Testis (tissue), 2 donors: Measurements from ENCODE around the gene DACT3.

Experiments
- CTCF ChIP-seq, 3 experiments: fragments of 450-650 bp in 2 of 3; fragments of 200-600 bp in 1 of 3; sonication (generic) in 1 of 3; IDR thresholded peaks; one replicate each; pipeline ENCODE4 v1.5.1; 2016 to 2019; ENCODE audit warnings: antibody characterized with exemption in 3 of 3, mild to moderate bottlenecking in 2 of 3, moderate library complexity in 1 of 3
- POLR2A ChIP-seq: fragments of 450-650 bp; IDR thresholded peaks from one replicate; pipeline ENCODE4 v1.6.1; 2017; ENCODE audit warnings: antibody characterized with exemption, mild to moderate bottlenecking, moderate library complexity

GRCh38 chr19:46637224-46637623 is 23.8 kb downstream of the DACT3 start:
- TF ChIP-seq CTCF (IDR thresholded peaks at IDR 0.05) (no peak), POLR2A (no peak)
